Measurements from ENCODE around the gene ZNF280C. TPM values are rescaled to one million over a fixed set of nuclear protein-coding genes. Genes with fewer than 3 reads are reported as not detected.

ZNF280C gene
- total RNA-seq, 2 donors from 2014 or later: 2.1 to 2.4 TPM

- Histone ChIP-seq H3K9ac (ENCODE audit: low read depth in 2 of 2, low read length in 2 of 2) (no peak overlapping the region), H3K27me3 (no peaks in the 10 kb centered on the region), H3K4me1 (no peaks in the 10 kb centered on the region), H3K9me3 (no peaks in the 10 kb centered on the region), H3K36me3 (no peaks in the 10 kb centered on the region), H3K27ac (no peak overlapping the region), H3K4me3 (no peak overlapping the region)
- TF ChIP-seq CTCF (IDR thresholded peaks at IDR 0.05): no peak
- intact Hi-C loops (cut with DNase I): no loop called here
- no peak for DNase-seq
These were observed 57.1 kb downstream of the ZNF280C start for GRCh38 chrX:130211415-130212186.

- H3K27ac ChIP-seq: no peak overlapping the region
- no peak for DNase-seq
These were observed 64.1 kb downstream of the ZNF280C start for GRCh38 chrX:130204647-130205046.

GRCh38 chrX:130197464-130197863, 71.2 kb downstream of the ZNF280C start:
- intact Hi-C loops (cut with DNase I): loop anchor here (10.0 kb wide), 1 partner anchor 593 kb away; no protein-coding TSS in a partner anchor
- no peak for TF ChIP-seq CTCF (IDR thresholded peaks at IDR 0.05)
- Histone ChIP-seq H3K36me3 (no peaks in the 10 kb centered on the region), H3K9ac (ENCODE audit: low read depth in 2 of 2, low read length in 2 of 2) (no peak overlapping the region), H3K4me3 (no peak overlapping the region), H3K27ac (no peak overlapping the region), H3K9me3 (no peaks in the 10 kb centered on the region), H3K27me3 (no peaks in the 10 kb centered on the region), H3K4me1 (no peaks in the 10 kb centered on the region)
- DNase-seq: no peak

More at GRCh38 chrX:130204647-130205046, 64.1 kb downstream of the ZNF280C start:
- Histone ChIP-seq H3K9me3 (no peaks in the 10 kb centered on the region), H3K4me3 (no peak overlapping the region), H3K9ac (ENCODE audit: low read depth in 2 of 2, low read length in 2 of 2) (no peak overlapping the region), H3K4me1 (no peaks in the 10 kb centered on the region), H3K27me3 (no peaks in the 10 kb centered on the region), H3K36me3 (no peaks in the 10 kb centered on the region)
- intact Hi-C loops (cut with DNase I): no loop called here
- no peak for TF ChIP-seq CTCF (IDR thresholded peaks at IDR 0.05)

- no peak overlapping the region for H3K9ac ChIP-seq (ENCODE audit: low read depth in 2 of 2, low read length in 2 of 2)
- H3K4me3 ChIP-seq: no peak overlapping the region
- DNase-seq: no peak
- no peaks in the 10 kb centered on the region for H3K27me3 ChIP-seq
- H3K27ac ChIP-seq: no peak overlapping the region
- TF ChIP-seq CTCF (IDR thresholded peaks at IDR 0.05): no peak
- H3K36me3 ChIP-seq: no peaks in the 10 kb centered on the region
- H3K9me3 ChIP-seq: no peaks in the 10 kb centered on the region
- no peaks in the 10 kb centered on the region for H3K4me1 ChIP-seq
- intact Hi-C loops (cut with DNase I): loop anchor here (10.0 kb wide), 1 partner anchor 592 kb away; no protein-coding TSS in a partner anchor
These were observed 72.2 kb downstream of the ZNF280C start for GRCh38 chrX:130196466-130196865.

- no peak for DNase-seq
- Histone ChIP-seq H3K4me1 (no peaks in the 10 kb centered on the region), H3K4me3 (no peak overlapping the region), H3K36me3 (no peaks in the 10 kb centered on the region), H3K27ac (no peak overlapping the region), H3K27me3 (no peaks in the 10 kb centered on the region), H3K9me3 (no peaks in the 10 kb centered on the region), H3K9ac (ENCODE audit: low read depth in 2 of 2, low read length in 2 of 2) (no peak overlapping the region)
- no peak for TF ChIP-seq CTCF (IDR thresholded peaks at IDR 0.05)
- intact Hi-C loops (cut with DNase I): loop anchor here (5.0 to 10.0 kb wide), 3 partner anchors 108 to 586 kb away; no protein-coding TSS in a partner anchor
These were observed 77.9 kb downstream of the ZNF280C start for GRCh38 chrX:130190801-130191200.
